Measurements from ENCODE around the gene PDGFRA.
"Not testable (repeated sequence)": the region's sequence is repeated elsewhere in the genome, so short reads cannot be mapped to it uniquely, and the experiment has no call there.

PDGFRA gene

GRCh38 chr4:54227256-54228055 is 1.6 kb upstream of the PDGFRA start:
- no peak for DNase-seq (ENCODE audit: low read depth in 2 of 2, low spot score in 1 of 2)

GRCh38 chr4:54228056-54228527 is 1.0 kb upstream of the PDGFRA start:
- no peak for DNase-seq (ENCODE audit: low read depth in 2 of 2, low spot score in 1 of 2)

- no peak for DNase-seq (ENCODE audit: low read depth in 2 of 2, low spot score in 1 of 2)
Measured at GRCh38 chr4:54228546-54228945, 547 bp upstream of the PDGFRA start.

GRCh38 chr4:54229631-54230483 is 764 bp downstream of the PDGFRA start:
- DNase-seq (ENCODE audit: low read depth in 2 of 2, low spot score in 1 of 2): no peak

GRCh38 chr4:54230484-54231418 is 1.7 kb downstream of the PDGFRA start:
- no peak for DNase-seq (ENCODE audit: low read depth in 2 of 2, low spot score in 1 of 2)

GRCh38 chr4:54231419-54231767 is 2.3 kb downstream of the PDGFRA start:
- no peak for DNase-seq (ENCODE audit: low read depth in 2 of 2, low spot score in 1 of 2)

GRCh38 chr4:54231768-54232688 is 2.9 kb downstream of the PDGFRA start:
- DNase-seq (ENCODE audit: low read depth in 2 of 2, low spot score in 1 of 2): no peak

GRCh38 chr4:54233277-54233696 is 4.2 kb downstream of the PDGFRA start:
- peak; percentile 29 to 34 for DNase-seq (ENCODE audit: low read depth in 2 of 2, low spot score in 1 of 2)

- DNase-seq (ENCODE audit: low read depth in 2 of 2, low spot score in 1 of 2): peak; percentile 27 to 49
Measured at GRCh38 chr4:54233697-54234496, 4.8 kb downstream of the PDGFRA start.

GRCh38 chr4:54234497-54235205 is 5.6 kb downstream of the PDGFRA start:
- no peak for DNase-seq (ENCODE audit: low read depth in 2 of 2, low spot score in 1 of 2)

GRCh38 chr4:54236316-54236715 is 7.2 kb downstream of the PDGFRA start:
- DNase-seq (ENCODE audit: low read depth in 2 of 2, low spot score in 1 of 2): not testable (repeated sequence)

- DNase-seq (ENCODE audit: low read depth in 2 of 2, low spot score in 1 of 2): no peak
Measured at GRCh38 chr4:54237770-54238169, 8.7 kb downstream of the PDGFRA start.

GRCh38 chr4:54238389-54238788 is 9.3 kb downstream of the PDGFRA start:
- DNase-seq (ENCODE audit: low read depth in 2 of 2, low spot score in 1 of 2): no peak

GRCh38 chr4:54241268-54241823 is 12.3 kb downstream of the PDGFRA start:
- DNase-seq (ENCODE audit: low read depth in 2 of 2, low spot score in 1 of 2): not testable (repeated sequence)

- DNase-seq (ENCODE audit: low read depth in 2 of 2, low spot score in 1 of 2): not testable (repeated sequence)
Measured at GRCh38 chr4:54243541-54243940, 14.4 kb downstream of the PDGFRA start.

- not testable (repeated sequence) for DNase-seq (ENCODE audit: low read depth in 2 of 2, low spot score in 1 of 2)
Measured at GRCh38 chr4:54252312-54252711, 23.2 kb downstream of the PDGFRA start.

GRCh38 chr4:54254116-54254914 is 25.2 kb downstream of the PDGFRA start:
- DNase-seq (ENCODE audit: low read depth in 2 of 2, low spot score in 1 of 2): no peak

All from stimulated activated CD8-positive, alpha-beta memory T cell treated with anti-CD3 and anti-CD28 coated beads, Interleukin-4, amount 100 ng/mL, for 4 hours (primary cell).